Measurements from ENCODE around the gene SUMO2. TPM values are rescaled to one million over a fixed set of nuclear protein-coding genes. Genes with fewer than 3 reads are reported as not detected.

Gene SUMO2
- total RNA-seq, 1 experiment from 2014 or later = 675 TPM

DNA sequence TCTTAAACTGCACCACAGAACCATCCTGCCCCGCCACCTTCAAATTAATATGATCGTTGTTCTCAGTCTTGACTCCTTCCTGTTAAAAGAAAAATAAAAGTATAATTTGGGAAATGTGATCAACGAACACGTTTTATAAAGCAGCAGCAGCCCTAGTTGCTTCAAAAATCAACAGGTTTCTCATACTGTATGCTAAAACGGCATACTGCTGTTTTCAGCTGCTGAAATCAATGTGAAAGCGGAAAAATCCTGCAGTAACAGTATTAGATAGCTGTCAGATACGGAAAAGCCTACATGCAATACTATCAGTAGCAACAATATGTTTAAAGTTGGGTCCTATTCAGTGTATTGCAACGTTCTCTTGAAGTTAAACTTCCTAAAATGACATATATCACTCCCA is 1.6 kb downstream of the SUMO2 start:
- Mint-ChIP-seq H3K4me1 (ENCODE audit: low read depth, unreplicated experiment) (peaks cover 17% of the 10 kb centered on the region), H3K27ac (ENCODE audit: unreplicated experiment) (peak overlapping the region; percentile 99), H3K27me3 (ENCODE audit: insufficient read depth, unreplicated experiment) (no peaks in the 10 kb centered on the region), H3K36me3 (ENCODE audit: insufficient read depth, unreplicated experiment) (peaks cover 76% of the 10 kb centered on the region), H3K9me3 (ENCODE audit: unreplicated experiment) (no peaks in the 10 kb centered on the region), H3K4me3 (ENCODE audit: unreplicated experiment) (peak overlapping the region; percentile 88)
- peaks cover 18% of the 10 kb centered on the region for H3K4me1 ChIP-seq
- DNase-seq = no peak
- TF ChIP-seq, protein P1, sequence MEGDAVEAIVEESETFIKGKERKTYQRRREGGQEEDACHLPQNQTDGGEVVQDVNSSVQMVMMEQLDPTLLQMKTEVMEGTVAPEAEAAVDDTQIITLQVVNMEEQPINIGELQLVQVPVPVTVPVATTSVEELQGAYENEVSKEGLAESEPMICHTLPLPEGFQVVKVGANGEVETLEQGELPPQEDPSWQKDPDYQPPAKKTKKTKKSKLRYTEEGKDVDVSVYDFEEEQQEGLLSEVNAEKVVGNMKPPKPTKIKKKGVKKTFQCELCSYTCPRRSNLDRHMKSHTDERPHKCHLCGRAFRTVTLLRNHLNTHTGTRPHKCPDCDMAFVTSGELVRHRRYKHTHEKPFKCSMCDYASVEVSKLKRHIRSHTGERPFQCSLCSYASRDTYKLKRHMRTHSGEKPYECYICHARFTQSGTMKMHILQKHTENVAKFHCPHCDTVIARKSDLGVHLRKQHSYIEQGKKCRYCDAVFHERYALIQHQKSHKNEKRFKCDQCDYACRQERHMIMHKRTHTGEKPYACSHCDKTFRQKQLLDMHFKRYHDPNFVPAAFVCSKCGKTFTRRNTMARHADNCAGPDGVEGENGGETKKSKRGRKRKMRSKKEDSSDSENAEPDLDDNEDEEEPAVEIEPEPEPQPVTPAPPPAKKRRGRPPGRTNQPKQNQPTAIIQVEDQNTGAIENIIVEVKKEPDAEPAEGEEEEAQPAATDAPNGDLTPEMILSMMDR (IDR thresholded peaks at IDR 0.05; ENCODE audit: insufficient read depth in 1 of 2, low read depth in 1 of 2, low read length in 1 of 2, severe bottlenecking in 1 of 2, unreplicated experiment in 1 of 2) = no peak
- no peaks in the 10 kb centered on the region for H3K27me3 ChIP-seq (replicated peaks; ENCODE audit: control insufficient read depth, insufficient read depth, low read length)
- intact Hi-C loops (cut with micrococcal nuclease; ENCODE audit: unreplicated experiment) = no loop called here
- ChIA-PET CTCF (interaction anchor here (1.5 kb wide), 1 partner anchor 9 kb away, joined by 3 read pairs; no protein-coding TSS in a partner anchor), POLR2A (interaction anchor here (0.5 kb wide), 1 partner anchor 125 kb away, joined by 5 read pairs; no protein-coding TSS in a partner anchor)
- peak overlapping the region; percentile 94 for H3K4me3 ChIP-seq (ENCODE audit: low read depth, low read length)
- H3K9me3 ChIP-seq = no peaks in the 10 kb centered on the region
- BruUV-seq (replicated peaks) = no TSS peak
- peaks cover 2% of the 10 kb centered on the region for H3K36me3 ChIP-seq (ENCODE audit: control insufficient read depth, insufficient read depth, low read length)

DNA sequence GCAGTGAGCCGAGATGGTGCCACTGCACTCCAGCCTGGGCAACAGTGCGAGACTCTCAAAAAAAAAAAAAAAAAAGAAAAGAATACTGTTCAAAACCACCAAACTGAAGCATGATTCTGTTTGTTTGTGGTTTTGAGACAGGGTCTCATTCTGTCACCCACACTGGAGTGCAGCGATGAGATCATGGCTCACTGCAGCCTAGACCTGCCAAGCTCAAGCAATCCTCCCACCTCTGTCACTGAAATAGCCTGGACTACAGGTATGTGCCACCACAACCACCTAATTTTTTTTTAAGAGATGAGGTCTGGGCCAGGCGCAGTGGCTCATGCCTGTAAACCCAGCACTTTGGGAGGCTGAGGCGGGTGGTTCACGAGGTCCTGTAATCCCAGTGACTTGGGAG is 4.3 kb downstream of the SUMO2 start:
- POLR2A ChIA-PET = no interaction called here
- peaks cover 99% of the 10 kb centered on the region for H3K36me3 Mint-ChIP-seq (ENCODE audit: insufficient read depth, unreplicated experiment)
- H3K27me3 ChIP-seq (replicated peaks; ENCODE audit: control insufficient read depth, insufficient read depth, low read length) = no peaks in the 10 kb centered on the region
- no peaks in the 10 kb centered on the region for H3K9me3 ChIP-seq
- intact Hi-C loops (cut with micrococcal nuclease; ENCODE audit: unreplicated experiment) = no loop called here
- H3K9me3 Mint-ChIP-seq (ENCODE audit: unreplicated experiment) = no peaks in the 10 kb centered on the region
- DNase-seq = no peak
- TF ChIP-seq, protein P1 (IDR thresholded peaks at IDR 0.05; ENCODE audit: insufficient read depth in 1 of 2, low read depth in 1 of 2, low read length in 1 of 2, severe bottlenecking in 1 of 2, unreplicated experiment in 1 of 2) = no peak
- BruUV-seq (replicated peaks) = no TSS peak
- H3K4me1 ChIP-seq = peaks cover 13% of the 10 kb centered on the region
- H3K27ac Mint-ChIP-seq (ENCODE audit: unreplicated experiment) = no peak overlapping the region
- peaks cover 2% of the 10 kb centered on the region for H3K36me3 ChIP-seq (ENCODE audit: control insufficient read depth, insufficient read depth, low read length)
- peaks cover 6% of the 10 kb centered on the region for H3K4me1 Mint-ChIP-seq (ENCODE audit: low read depth, unreplicated experiment)
- no peaks in the 10 kb centered on the region for H3K27me3 Mint-ChIP-seq (ENCODE audit: insufficient read depth, unreplicated experiment)
- no peak overlapping the region for H3K4me3 ChIP-seq (ENCODE audit: low read depth, low read length)
- H3K4me3 Mint-ChIP-seq (ENCODE audit: unreplicated experiment) = no peak overlapping the region
- CTCF ChIA-PET = interaction anchor here (0.6 kb wide), 1 partner anchor 24 kb away, joined by 3 read pairs; no protein-coding TSS in a partner anchor

DNA sequence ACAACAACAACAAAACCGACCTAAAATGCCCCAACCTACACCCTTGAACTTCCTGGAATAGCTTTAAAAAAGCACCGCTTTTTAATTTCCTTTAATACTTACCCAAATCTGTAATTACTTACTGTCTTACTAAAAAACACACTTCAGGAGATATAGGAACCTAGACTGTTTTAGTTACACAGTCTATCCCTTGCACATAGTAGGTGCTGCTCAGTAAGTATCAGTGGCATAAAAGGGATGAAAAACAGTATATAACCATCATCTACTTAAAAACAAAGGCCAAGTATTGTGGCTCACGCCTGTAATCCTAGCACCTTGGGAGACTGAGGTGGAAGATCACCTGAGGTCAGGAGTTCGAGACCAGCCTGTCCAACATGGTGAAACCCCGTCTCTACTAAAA is 6.1 kb downstream of the SUMO2 start:
- no TSS peak for BruUV-seq (replicated peaks)
- Histone ChIP-seq H3K9me3 (no peaks in the 10 kb centered on the region), H3K4me1 (peaks cover 11% of the 10 kb centered on the region), H3K27me3 (replicated peaks; ENCODE audit: control insufficient read depth, insufficient read depth, low read length) (no peaks in the 10 kb centered on the region), H3K4me3 (ENCODE audit: low read depth, low read length) (no peak overlapping the region), H3K36me3 (ENCODE audit: control insufficient read depth, insufficient read depth, low read length) (peaks cover 4% of the 10 kb centered on the region)
- no peak for DNase-seq
- no peaks in the 10 kb centered on the region for H3K9me3 Mint-ChIP-seq (ENCODE audit: unreplicated experiment)
- H3K4me3 Mint-ChIP-seq (ENCODE audit: unreplicated experiment) = no peak overlapping the region
- intact Hi-C loops (cut with micrococcal nuclease; ENCODE audit: unreplicated experiment) = no loop called here
- no peaks in the 10 kb centered on the region for H3K27me3 Mint-ChIP-seq (ENCODE audit: insufficient read depth, unreplicated experiment)
- peaks cover 100% of the 10 kb centered on the region for H3K36me3 Mint-ChIP-seq (ENCODE audit: insufficient read depth, unreplicated experiment)
- POLR2A ChIA-PET = no interaction called here
- CTCF ChIA-PET = no interaction called here
- TF ChIP-seq, protein P1 (IDR thresholded peaks at IDR 0.05; ENCODE audit: insufficient read depth in 1 of 2, low read depth in 1 of 2, low read length in 1 of 2, severe bottlenecking in 1 of 2, unreplicated experiment in 1 of 2) = no peak
- H3K27ac Mint-ChIP-seq (ENCODE audit: unreplicated experiment) = no peak overlapping the region
- H3K4me1 Mint-ChIP-seq (ENCODE audit: low read depth, unreplicated experiment) = peaks cover 6% of the 10 kb centered on the region
